HG03378 (cell line): Measurements from ENCODE around the gene INTS4.
A peak's percentile ranks its signal among the peaks of the same experiment; 100 is the strongest.
"Not testable (repeated sequence)": the region's sequence is repeated elsewhere in the genome, so short reads cannot be mapped to it uniquely, and the experiment has no call there.

Experiments used
- ATAC-seq: cut with Tn5 transposase; IDR thresholded peaks from one replicate; pipeline ENCODE4 v1.9.1; 2021; ENCODE audit warnings: mild to moderate bottlenecking, moderate library complexity; ENCODE audit not compliant: unreplicated experiment

The INTS4 gene

DNA sequence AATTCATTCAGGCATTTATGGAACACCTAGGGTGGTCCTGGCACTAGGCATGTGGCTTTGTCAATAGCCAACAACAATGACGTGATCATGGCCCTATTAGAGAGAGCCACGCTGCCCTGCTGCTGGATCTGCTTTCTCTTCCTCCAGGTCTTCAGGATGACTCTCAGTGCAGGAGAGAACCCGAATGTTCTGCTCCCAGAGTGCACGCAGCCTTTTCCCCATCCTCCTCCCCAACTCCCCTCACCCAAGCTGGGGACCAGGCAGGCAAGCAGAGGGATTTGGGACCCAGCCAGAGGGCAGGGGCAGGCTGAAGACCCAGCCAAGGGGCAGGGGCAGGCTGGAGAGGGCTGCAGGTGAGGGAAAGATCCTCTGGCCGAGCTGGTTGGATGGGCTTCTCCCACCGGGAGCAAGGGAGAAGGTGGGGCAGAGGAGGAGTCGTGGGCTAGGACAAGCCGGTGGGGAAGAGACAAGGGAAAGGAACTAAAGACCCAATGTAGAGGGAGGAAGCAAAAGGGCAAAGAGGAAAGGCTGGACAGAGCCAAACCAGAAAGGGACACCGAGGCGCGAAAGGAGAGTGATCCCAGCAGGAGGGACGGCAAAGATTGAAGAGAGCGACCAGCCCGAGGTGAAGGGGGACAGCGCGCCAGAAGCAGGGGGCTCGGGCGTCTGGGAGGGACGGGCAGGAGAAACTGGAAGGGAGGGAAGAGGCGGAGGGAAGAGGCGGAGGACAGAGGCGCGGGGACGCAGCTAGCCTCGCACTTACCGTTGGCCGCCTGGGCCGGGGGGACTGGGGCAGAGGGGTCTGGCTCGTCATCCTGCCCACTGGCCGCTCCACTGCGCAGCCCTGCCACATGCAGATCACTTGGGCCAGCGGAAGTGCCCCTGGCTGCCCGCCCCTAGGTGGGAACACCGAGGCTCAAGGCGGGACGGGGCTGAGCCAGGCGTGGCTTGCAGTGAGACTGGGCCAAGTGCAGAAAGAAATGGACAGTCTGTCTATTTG is 28.2 kb upstream of the INTS4 start, which contains the start of gene KCTD14:
KCTD14 (minus strand) TSS at position 880 of the 1,000 bp plus-strand sequence; CDS start at position 853, 27 bp downstream.
- ATAC-seq, result no peak

DNA sequence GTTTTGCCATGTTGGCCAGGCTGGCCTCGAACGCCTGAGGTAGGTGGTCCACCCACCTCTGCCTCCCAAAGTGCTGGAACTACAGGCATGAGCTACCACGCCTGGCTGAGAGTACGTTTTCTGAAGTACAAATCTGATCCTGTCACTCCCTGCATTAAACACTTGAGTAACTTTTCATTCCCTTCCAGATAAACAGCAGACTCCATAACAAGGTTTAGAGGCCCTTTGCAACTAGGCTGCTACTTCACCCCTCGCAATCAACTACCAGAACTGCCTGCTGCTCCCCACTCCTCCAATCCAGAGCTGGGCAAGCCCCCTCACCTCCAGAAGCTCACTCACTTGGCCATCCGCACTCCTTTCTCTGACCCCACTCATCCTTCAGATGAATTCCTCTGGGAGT is 27.1 kb upstream of the INTS4 start:
- ATAC-seq, result no peak

DNA sequence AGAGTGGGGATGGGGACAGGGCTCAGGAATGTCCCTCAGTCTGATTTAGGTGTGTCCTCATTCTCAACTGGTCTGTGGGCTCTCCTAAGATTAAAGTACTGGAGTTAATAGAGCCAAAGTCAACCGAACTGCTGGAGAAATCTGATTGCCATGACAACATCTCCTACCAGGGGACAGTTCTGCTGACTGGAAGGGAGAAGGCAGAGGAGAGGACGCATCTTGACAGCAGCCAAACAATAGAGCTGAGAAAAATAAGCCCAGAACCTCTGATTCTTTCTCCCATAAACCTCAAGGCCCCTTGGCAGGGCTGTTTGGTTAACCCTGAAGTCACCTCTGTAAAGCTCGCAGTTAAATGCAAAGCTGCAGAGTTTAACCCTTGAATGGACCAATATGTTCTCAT is 25.8 kb upstream of the INTS4 start:
- no peak for ATAC-seq

DNA sequence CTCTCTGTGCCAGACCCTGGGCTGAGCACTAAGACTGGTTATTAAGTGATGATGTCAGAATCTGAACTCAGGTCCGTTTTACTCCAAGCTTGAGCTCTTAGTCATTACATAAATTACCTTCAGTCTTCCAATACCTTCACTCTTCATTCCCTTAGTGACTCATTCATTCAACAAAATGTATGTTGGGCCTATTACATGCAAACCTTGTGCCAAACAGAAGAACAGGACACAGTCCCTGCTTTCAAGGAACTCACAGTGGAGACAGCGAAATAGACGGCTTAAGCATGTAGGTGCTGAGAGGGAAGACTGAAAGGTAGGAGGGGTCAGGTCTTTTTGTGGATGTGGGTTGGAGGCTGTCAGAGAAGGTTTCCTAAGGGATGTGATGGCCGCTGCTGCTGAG is 25.3 kb upstream of the INTS4 start:
- ATAC-seq, result no peak

DNA sequence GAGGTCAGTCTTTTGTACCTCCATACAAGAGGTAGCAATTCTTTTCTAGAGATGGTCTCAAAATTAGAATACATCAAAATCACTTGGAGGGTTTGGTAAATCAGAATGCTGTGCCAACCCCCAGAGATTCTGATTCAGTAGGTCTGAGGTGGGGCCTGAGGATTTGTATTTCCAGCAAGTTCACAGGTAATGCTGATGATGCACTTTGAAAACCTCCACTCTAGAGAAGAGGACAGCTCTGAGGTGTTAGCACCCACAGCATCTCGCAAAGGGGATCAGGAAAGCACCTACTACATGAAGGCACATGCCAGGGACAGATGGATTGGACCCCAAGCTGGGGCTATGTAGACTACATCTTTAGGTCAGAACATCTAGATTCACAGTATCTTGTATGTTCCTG is 21.4 kb upstream of the INTS4 start:
- ATAC-seq, result no peak

DNA sequence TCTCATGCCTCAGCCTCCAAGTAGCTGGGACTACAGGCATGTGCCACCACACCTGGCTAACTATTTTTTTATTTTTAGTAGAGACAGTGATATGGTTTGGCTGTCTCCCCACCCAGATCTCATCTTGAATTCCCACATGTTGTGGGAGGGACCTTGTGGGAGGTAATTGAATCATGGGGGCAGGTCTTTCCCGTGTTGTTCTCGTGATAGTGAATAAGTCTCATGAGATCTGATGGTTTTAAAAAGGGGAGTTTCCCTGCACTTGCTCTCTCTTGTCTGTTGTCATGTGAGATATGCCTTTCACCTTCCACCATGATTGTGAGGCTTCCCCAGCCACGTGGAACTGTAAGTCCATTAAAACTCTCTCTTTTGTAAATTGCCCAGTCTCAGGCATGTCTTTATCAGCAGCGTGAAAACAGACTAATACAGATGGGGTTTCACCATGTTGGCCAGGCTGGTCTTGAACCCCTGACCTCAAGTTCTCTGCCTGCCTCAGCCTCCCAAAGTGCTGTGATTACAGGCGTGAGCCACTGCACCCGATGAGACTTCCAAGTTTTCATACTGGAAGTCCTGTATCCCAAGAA is 20.6 kb upstream of the INTS4 start:
- not testable (repeated sequence) for ATAC-seq

DNA sequence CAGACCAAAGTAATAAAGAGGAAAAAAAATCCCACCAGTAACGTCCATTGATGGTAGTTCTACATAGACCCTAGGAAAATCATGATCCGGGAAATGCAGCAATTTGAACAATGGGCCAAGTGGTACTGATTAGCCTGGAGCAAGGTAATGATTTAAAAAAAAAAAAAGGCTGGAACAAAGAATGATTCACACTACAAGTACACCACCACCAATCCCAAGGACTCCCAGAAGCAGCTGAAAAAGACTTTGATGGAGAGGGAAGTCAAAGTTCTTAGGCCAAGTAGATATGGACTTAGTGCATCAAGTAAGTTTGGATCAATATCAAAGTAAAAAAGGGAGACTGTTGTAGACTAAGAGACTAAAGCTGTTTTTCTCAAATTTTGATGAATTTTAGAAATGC is 16.8 kb upstream of the INTS4 start:
- ATAC-seq, result no peak

DNA sequence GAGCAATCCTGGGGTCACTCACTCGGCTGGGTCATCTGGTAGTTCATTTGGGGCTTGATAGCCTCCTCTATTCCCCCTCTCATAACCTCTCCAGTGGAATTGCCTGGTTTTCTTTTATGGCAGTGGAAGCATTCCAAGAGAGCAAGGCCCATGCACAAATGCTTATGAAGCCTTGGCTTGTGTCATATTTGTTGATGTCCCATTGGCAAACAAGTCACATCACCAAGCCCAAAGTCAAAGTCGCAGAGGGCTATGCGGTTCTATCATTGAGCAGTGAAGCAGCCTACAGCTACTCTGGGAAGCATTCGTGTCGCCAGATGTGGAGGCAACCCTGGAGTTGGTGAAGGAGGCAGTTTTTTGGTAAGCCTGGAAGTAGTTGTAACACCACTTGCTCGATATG is 16.3 kb upstream of the INTS4 start:
- no peak for ATAC-seq

DNA sequence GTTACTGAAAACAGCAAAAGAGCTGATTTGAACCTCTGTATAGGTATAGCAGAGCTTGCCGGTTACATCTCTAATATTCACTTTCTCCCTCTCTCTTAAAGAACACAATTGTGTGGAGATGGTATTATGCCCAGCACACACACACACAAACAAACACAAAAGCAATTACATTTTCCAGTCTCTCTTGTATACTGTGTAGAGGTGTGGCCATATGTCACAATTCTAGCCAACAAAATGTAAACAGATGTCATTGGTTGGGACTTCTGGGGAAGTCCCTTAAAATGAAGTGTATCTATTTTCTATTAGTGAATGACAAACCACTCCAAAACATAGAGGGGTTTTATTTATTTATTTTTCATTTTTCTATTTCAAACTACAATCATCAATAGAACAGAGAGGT is 15.8 kb upstream of the INTS4 start:
- ATAC-seq, result no peak

DNA sequence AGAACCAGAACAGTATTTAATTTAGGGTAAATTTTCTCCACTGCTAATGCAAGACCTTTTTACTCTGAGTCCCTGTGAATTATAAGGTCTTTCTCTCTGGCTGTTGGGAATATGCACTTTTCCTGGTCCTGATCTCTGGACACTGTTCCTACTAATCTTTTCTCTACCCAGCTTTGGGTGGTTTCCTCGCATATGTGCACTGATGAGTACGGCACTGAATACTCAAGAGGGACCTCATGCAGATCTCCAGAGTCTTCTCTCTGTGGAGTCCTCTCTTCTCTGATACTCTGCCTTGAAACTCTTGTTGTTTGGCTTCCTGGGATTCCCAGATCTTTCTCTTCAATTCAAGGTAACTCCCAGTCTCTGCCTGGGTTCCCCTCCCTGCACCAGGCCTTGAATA is 14.6 kb upstream of the INTS4 start:
- no peak for ATAC-seq

DNA sequence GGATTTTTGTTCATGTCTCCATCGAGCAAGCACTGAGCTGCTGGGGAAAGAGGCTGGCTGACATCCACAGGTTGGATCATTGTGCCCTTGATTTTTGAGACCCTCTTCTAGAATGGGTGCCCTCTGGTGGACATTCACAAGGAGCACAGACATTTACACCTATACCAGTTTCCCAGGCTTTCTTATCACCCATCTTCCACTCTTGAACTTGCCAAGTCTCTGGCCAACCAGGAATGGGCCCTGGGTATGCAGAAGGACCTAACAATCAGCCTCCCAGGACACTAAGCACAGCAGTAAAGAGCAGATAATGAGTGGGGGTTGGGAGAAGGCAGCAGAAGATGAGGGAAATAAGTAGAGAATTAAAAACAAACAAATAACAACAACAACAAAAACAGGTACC is 5.7 kb upstream of the INTS4 start:
- ATAC-seq, result peak; percentile 53

DNA sequence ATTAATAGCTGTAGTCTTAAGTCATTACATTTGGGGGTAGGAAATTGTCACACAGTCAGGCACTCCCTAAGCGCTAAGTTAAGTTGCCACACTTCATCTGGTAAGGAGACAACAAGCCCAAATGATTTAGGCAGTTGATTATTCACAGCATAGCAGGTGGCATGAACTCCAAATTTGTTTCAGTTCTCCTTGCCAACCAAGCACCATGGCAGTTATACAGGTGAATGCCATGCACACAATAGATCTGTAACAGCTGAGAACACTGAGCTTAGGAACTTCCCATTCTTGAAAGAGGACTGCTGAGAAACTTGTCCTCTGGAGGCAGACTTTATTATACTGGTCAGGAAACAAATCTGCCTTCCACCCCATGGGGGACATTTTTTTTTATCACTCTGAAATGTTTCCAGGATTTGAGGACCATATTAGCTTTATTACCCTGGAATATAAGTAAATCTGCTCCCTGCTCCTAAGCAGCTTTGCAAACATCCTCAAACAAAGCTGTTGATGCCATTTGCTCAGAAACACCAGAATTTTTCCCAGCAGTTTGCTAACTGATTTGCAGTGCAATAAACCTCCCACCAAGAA is 5.1 kb upstream of the INTS4 start:
- ATAC-seq, result no peak

DNA sequence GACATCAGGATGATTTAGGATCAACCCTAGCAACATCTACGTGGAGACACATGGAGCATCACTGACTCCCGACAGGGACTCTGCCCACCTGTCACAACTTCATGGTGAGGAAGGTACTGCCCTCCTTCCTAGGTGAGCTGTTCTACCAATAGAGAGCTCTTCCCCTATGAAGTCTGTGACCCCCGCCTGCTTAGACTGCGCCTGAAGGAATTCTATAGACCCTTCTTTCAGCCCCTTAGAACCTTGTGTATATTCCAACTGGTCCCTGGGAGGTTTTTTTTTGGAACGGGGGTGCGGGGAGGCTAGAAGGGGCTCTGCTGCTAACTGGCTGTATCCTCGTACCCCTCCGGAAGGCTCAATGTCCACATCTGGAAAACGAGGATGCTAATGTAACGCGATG is 566 bp downstream of the INTS4 start:
- ATAC-seq, result no peak

DNA sequence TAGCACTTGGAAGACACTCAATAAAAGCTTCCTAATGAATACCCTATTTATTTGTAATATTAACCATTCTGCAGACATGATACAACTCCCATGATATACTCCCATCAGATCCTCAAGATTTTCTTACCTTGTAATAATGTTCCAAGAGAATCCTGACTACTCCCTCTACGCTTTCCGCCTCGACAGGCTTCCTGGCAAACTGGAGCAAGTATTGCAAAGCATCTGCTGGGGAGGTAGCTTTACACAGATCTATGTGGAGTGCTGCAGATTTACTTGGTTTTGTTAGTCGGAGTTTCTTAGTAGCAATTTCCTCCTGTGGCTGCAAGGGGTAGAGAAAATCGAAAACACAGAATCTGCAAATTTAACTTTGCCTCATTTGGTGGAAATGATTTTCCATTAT is 3.5 kb downstream of the INTS4 start:
- no peak for ATAC-seq

DNA sequence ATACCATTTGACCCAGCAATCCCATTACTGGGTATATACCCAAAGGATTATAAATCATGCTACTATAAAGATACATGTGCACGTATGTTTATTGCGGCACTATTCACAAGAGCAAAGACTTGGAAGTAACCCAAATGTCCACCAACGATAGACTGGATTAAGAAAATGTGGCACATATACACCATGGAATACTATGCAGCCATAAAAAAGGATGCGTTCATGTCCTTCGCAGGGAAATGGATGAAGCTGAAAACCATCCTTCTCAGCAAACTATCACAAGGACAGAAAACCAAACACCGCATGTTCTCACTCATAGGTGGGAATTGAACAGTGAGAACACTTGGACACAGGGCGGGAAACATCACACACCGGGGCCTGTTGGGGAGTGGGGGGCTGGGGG is 8.0 kb downstream of the INTS4 start:
- ATAC-seq, result not testable (repeated sequence)

DNA sequence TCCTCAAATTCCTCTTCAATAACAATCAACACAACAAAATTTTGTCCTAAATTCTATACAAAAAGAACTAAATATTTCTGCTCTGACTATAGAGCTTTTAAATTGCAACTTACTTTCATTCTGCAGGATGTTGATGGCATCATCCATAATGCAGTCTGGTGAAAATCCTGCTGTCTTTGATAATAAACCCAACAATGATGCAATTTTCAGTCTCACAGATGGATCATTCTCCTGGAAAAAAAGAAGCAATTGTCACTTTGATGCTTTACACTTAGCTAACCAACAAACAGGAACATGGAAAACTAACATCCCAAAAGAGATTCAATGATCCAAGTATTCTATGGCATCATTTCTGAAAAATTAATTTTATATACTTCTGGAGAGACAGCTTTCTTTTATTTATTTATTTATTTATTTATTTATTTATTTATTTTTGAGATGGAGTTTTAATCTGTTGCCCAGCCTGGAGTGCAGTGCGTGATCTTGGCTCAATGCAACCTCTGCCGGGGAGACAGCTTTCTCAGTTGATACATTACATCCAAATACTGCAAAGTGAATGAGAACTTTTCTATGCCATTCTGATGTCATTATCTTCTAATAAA is 13.0 kb downstream of the INTS4 start:
- ATAC-seq, result no peak

DNA sequence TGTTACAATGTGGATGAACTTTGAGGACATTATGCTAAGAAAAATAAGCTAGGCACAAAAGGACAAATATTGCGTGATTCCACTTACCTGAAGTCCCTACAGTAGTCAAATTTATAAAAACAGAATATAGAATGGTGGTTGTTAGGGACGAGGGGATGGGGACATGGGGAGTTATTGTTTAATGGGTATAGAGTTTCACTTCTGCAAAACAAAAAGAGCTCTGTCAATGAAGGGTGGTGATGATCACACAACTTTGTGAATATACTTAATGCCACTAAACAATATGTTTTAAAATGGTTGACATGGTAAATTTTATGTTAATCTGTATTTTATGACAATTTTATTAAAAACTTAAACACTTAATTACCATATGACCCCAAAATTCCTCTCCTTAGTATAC is 26.1 kb downstream of the INTS4 start:
- ATAC-seq, result peak; percentile 82

DNA sequence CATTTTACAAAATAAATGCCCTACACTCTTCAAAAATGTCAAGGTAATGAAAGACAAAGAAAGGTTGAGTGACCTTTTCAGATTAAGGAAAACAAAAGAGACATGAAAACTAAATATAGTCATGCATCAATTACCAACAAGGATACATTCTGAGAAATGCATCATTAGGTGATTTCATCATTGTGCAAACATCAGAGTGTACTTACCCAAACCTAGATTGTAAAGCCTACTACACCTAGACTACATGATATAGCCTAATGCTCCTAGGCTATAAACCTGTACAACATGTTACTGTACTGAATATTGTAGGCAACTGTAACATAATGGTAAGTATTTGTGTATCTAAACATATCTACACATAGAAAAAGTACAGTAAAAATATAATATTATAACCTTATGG is 26.7 kb downstream of the INTS4 start:
- no peak for ATAC-seq

DNA sequence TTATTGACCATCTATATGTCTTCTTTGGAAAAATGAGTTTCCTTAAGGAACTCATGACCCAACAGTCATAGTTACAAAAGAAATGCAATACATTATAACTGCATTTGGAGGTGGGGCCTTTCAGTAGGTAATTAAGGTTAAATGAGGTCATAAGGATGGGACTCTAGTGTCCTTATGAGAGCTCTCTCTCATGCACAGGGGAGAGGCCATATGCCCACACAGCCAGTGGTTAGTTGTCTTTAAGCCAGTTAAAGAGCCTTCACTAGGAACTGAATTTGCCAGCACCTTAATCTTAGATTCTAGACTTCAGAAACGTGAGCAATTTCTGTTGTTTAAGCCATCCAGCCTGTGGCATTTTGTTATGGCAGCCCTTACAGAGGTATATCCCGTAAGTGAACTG is 27.3 kb downstream of the INTS4 start:
- ATAC-seq, result no peak

DNA sequence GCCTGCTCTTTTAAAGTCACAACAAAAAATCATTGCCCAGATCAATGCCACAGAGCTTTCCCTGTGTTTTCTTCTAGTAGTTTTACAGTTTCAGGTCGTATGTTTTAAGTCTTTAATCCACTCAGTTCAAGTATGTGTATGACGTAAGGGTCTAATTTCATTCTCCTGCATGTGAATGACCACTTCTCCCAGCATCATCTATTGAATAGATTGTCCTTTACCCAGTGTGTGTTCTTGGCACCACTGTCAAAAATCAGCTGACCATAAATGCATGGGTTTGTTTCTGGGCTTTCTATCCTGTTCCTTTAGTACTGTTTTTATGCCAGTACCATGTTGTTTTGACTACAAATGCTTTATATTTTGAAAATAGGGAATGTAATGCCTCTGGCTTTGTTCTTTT is 28.1 kb downstream of the INTS4 start:
- no peak for ATAC-seq

DNA sequence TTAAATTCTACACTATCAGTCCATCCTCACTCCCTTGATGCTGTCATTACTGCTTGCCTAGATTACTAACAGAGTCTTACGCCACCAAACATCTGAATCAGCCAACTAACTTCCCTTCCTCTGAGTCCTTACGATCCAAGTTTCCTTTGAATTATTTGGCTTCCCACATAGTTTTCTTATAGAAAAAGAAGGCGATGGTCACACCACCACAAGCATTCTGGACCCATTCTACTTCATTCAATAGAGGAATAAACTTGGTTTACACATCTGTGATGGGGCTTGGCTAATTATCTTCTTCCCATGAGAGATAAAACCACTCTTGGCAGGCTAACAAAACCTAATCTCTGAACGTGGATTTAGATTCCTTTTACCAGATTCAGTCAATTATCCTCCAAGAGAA is 35.0 kb downstream of the INTS4 start:
- no peak for ATAC-seq
